ENCODE data around the gene CLASP2.
A peak's percentile ranks its signal among the peaks of the same experiment; 100 is the strongest.
"Not testable (repeated sequence)": the region's sequence is repeated elsewhere in the genome, so short reads cannot be mapped to it uniquely, and the experiment has no call there.

The CLASP2 gene

DNA sequence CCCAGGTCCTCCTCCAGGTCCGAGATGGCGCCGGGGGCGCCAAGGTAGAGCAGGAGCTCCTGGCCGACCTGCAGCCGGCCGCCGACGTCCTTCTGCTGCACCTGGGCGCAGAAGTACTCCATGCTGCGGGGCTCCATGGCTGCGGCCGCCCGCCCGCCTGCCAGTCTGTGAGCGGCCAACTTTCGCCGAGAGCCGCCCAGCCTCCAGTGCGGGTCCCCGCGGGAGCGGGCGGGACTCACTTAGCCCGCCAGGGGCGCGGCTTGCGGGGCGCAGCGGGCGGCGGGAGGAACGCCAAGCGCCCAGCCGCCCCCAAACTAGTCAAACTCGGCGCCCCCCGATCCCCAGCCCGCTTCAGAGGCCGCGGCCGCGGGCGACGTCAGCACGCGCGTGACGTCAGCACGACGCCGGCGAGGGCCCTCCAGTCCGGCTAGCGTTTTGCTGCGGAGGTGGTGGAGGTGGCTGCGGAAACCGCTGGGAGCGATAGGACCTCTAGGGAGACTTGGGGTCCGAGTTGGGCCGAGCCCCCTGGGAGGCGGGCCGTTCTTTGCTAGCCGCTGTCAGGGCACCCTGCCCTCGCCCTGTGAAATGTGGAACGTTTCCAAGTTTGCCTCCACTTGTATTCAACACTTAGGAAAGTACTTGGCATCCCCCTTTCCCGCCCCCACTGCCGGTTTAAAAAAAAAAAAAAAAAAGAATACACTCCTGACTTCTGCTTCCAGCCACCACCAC, at the start of gene CLASP2:
Gene CLASP2 (minus strand): TSS at position 389 of the 729 bp plus-strand sequence. CDS start 252 bp downstream, at position 137.
- peak; percentile 78 for DNase-seq (ENCODE audit: low spot score)

DNA sequence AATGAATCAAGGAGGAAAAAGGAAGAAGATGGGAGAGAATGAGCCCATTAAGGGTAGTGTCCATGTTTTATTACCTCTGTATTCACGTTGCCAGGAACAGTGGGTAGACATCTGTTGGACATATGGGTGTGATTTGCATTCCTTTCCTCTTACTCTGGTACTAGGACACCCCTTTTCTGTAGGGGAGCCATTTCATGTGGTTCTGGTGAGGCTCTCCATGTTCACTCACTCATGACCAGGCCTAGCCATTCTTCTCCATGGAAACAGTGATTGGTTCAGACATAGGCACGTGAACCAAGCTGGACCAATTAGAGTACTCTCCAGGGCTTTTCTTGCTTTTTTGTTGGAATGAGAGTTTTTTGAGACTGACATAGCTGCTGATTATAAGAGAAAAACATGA, 40.8 kb upstream of the CLASP2 start:
- DNase-seq (ENCODE audit: low spot score), result no peak

DNA sequence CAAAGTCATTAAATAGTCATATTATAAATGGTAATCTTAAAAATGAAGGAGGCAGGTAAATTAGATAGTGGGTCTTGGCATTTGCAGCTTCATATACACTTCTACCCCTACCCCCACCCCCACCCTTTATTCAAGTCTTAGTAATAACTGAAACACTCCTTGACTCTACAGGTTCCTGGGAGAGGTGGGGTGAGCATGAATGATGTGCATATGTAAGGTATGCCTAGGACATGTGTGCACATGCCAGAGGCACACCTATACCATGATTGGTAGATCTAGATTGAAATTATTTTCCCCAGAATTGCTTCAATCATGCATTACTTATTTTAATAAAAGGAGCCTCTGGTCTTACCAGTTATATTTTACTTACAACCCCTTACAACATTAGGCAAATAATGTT, 40.2 kb upstream of the CLASP2 start:
- no peak for DNase-seq (ENCODE audit: low spot score)

- DNase-seq (ENCODE audit: low spot score), result not testable (repeated sequence)
Observed at GRCh38 chr3:33754391-33754790, 36.3 kb upstream of the CLASP2 start.

GRCh38 chr3:33751336-33751735, 33.3 kb upstream of the CLASP2 start:
- DNase-seq (ENCODE audit: low spot score), result no peak

DNA sequence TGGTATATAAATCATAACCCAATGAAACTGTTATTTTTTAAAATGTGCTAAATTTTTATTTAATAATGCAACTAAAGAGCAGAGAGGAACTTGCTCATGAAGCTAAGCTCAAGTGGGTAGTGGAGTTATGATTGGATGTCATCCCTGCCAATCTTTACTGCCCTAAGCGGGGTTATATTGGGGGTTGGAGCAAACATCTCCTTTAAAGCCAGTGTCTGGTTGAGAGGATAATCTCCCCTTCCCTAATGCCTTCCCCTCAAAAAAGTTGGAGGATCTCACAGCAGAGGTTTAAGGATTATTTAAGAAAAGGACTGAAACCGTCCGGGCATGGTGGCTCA, 32.1 kb upstream of the CLASP2 start:
- DNase-seq (ENCODE audit: low spot score), result no peak

GRCh38 chr3:33749546-33750210, 31.6 kb upstream of the CLASP2 start:
- DNase-seq (ENCODE audit: low spot score), result no peak

DNA sequence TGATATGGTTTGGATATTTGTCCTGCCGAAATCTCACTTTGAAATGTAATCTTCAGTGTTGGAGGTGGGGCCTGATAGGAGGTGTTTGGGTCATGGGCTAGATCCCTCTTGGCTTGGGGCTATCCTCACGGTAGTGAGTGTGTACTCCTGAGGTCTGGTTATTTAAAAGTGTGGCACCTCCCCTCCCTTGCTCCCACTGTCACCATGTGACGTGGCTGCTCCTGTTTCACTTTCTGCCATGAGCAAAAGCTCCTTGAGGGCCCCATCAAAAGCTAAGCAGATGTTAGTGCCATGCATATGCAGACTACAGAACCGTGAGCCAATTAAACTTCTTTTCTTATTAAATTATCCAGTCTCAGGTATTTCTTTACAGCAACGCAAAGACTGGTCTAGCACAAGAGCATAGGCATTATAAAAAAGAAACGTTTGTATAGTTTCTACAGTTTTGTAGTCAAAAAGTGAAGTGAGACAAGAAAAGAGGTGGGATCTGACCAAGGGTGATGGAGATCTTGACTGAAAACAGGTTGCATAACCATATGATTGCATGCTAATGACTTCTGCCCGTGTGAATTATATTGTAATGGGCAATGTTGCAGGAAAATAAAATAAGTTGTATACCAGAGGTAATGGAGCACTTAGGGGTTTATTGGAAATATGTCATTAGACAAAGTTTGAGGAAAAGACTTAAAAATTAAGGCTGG, 28.5 kb upstream of the CLASP2 start:
- no peak for DNase-seq (ENCODE audit: low spot score)

DNA sequence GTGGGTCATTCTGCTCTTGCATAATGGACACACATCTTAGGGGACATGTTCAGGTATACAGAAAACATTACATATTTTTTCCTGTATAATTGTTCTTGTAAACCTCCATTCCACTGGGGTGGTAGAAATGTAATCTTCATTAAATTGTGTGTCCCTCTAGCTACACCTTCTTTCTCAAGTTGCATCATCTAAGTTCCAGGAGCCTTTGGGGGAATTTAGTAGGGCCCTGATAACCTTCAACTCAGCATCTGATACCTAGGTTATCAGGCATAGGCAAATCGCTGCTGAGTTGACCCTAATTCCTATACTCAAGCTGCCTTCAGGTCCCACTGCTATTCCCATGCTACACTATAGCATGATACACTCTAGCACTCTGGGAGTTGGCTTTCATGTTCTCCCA, 19.1 kb upstream of the CLASP2 start:
- DNase-seq (ENCODE audit: low spot score), result no peak

DNA sequence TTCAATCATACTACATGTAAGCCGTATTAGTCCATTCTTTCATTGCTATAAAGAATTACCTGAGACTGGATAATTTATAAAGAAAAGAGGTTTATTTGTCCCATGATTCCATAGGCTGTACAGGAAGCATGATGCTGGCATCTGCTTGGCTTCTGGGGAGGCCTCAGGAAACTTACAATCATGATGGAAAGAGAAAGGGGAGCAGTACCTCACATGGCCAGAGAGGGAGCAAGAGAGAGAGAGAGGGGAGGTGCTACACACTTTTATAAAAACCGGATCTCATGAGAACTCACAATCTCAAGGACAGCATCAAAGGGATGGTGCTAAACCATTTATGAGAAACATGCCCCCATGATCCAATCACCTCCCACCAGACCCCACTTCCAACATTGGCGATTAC, 14.3 kb upstream of the CLASP2 start:
- no peak for DNase-seq (ENCODE audit: low spot score)

- no peak for DNase-seq (ENCODE audit: low spot score)
Observed at GRCh38 chr3:33729993-33730392, 11.9 kb upstream of the CLASP2 start.

DNA sequence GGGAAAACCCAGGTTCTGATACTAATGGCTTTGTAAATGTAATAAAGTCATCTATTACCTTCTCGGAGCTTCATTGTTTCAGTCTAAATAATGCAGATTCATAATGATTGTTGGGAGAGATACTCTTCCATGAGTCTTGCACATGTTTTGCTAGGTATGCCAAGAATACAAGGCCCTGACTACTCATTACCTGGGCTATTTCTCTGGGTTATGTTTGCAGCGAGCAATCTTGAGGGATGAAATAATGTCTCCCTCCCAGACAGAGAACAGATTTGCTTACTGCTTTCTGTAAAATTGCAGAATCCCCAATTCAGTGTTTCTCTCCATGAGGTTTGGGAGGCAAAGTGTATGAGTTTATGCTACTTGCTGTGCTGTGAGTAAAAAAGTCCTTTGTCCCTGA, 6.2 kb upstream of the CLASP2 start:
- no peak for DNase-seq (ENCODE audit: low spot score)

DNA sequence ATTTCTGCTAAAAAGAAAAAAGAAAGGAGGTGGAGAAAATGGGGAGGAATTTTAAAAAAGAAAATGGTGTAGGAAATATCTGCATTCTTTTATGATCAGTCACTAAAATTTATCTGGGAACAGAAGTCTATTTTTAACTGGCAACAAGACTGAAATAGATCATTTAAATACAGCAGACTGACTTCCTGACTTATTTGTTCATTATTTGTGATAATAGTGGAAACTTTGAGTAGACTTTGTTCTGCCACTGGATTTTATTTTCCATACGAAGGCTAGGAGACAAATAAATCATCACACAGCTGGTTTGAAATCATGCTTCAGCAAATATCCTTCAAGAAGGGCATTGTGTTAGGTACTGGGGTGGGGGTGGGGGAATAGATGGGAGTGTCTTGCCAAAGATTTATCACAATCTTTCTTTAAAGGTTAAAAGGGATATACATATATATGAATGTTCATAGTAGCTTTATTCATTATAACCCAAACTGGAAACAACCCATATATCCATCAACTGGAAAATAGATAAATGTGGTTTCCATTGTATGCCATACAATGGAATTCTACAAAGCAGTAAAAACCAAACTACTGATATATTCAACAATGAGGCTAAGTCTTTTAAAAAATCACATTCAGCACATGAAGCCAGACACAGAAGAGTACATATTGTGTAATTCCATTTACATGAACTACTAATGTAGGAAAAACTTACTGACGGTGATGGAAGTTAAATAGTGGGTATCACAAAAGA, 4.7 kb upstream of the CLASP2 start:
- no peak for DNase-seq (ENCODE audit: low spot score)

DNA sequence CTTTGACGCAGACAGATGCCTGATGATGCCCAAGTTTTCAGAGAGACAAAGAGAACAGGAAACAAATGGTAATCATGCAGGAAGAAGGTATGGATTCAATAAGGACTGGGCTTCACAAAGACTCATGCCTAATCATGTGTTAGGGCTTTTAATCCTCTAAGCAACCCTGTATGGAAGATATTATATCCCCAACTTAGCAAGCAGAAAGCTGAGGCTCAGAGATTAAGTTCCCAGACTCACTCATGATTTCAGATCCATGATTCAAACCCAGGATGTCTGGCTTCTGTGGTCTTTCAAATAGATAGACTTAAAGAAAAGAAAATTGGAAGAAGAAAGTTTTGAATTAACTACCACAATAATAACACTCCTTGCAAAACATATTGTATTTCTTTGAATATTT, 4.1 kb upstream of the CLASP2 start:
- DNase-seq (ENCODE audit: low spot score), result no peak

- DNase-seq (ENCODE audit: low spot score), result no peak
Observed at GRCh38 chr3:33718595-33718907, 497 bp upstream of the CLASP2 start.

DNA sequence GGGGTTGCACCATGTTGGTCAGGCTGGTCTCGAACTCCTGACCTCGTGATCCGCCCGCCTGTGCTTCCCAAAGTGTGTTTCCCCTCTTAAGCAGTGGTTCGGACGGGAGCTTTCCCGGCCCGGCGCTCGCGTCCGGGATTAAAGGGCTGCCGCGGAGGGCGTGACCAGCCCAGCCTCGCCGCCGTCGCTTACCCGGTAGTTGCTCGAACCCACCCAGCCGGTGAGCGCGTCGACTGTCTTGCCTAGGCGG, 513 bp downstream of the CLASP2 start:
- peak; percentile 57 for DNase-seq (ENCODE audit: low spot score)

- no peak for DNase-seq (ENCODE audit: low spot score)
Observed at GRCh38 chr3:33716227-33716626, 1.8 kb downstream of the CLASP2 start.

DNA sequence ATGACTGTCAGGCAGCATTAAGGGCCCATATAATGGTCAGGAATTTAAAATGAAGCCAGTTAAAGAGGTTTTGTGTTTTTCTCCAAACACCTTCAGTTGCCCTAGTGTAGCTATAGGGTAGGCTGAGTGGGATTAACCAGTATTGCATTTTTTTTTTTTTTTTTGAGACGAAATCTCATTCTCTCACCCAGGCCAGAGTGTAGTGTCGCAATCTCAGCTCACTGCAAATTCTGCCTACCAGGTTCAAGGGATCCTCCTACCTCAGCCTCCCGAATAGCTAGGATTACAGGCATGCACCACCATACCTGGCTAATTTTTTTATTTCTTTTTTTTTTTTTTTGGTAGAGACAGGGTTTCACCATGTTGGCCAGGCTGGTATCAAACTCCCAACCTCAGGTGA, 7.0 kb downstream of the CLASP2 start:
- DNase-seq (ENCODE audit: low spot score), result no peak

- no peak for DNase-seq (ENCODE audit: low spot score)
Observed at GRCh38 chr3:33706056-33706455, 12.0 kb downstream of the CLASP2 start.

DNA sequence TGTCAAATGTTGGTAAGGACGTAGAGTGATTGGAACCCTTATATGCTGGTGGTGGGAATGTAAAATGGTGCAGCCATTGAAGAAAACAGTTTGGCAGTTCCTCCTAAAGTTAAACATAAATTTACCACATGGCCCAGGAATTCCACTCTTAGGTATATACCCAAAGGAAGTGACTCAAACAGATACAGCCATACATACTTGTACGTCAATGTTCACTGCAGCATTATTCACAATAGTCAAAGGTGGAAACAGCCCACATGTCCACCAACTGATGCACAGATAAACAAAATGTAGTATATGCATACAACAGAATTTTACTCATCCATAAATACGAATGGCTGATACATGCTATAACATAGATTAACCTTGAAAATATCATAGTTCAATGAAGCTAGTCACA, 13.2 kb downstream of the CLASP2 start:
- no peak for DNase-seq (ENCODE audit: low spot score)

GRCh38 chr3:33699275-33699674, 18.8 kb downstream of the CLASP2 start:
- DNase-seq (ENCODE audit: low spot score), result no peak

- DNase-seq (ENCODE audit: low spot score), result no peak
Observed at GRCh38 chr3:33694944-33695343, 23.1 kb downstream of the CLASP2 start.

- DNase-seq (ENCODE audit: low spot score), result no peak
Observed at GRCh38 chr3:33690341-33690740, 27.7 kb downstream of the CLASP2 start.
